GM10847 (cell line): ENCODE data around the gene CRACDL.

ENCODE experiments used
- POLR2A ChIP-seq: IDR thresholded peaks from 2 replicates; pipeline ENCODE4 v1.6.1; 2011; ENCODE audit not compliant: insufficient read length; ENCODE audit errors: extremely low read depth

Gene CRACDL

DNA sequence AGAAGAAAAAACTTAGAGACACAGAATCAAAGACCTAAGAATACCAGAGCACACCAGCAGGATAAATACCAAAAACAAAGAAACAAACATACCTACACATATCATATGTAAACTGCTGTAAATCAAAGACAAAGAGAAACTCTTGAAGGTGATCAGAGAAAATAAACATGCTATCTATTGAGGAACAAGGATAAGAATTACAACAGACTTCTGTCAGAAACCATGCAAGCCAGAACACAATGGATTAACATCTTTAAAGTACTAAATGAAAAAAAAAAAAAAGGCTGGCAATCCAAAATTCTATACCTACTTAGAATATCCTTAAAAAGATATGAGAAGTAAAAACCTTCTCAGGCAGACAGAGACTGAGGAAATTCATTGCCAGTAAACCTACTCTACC is 153.5 kb downstream of the CRACDL start:
- TF ChIP-seq POLR2A: no peak

DNA sequence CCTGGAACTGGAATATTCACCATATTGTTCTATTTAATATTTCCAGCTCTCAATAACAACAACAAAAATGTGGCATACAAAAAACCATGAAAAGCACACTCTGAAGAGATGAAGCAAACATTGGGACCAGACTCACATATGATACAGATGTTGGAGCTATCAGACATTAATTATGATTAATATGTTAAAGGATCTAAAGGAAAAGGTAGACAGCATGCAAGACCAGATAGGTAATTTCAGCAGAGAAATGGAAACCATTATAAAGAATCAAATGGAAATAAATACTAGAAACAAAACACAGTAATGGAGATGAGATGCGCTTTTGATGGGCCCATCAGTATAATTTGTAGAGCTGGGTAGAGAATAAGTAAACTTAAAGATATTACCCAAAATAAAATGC is 154.2 kb downstream of the CRACDL start:
- no peak for TF ChIP-seq POLR2A

DNA sequence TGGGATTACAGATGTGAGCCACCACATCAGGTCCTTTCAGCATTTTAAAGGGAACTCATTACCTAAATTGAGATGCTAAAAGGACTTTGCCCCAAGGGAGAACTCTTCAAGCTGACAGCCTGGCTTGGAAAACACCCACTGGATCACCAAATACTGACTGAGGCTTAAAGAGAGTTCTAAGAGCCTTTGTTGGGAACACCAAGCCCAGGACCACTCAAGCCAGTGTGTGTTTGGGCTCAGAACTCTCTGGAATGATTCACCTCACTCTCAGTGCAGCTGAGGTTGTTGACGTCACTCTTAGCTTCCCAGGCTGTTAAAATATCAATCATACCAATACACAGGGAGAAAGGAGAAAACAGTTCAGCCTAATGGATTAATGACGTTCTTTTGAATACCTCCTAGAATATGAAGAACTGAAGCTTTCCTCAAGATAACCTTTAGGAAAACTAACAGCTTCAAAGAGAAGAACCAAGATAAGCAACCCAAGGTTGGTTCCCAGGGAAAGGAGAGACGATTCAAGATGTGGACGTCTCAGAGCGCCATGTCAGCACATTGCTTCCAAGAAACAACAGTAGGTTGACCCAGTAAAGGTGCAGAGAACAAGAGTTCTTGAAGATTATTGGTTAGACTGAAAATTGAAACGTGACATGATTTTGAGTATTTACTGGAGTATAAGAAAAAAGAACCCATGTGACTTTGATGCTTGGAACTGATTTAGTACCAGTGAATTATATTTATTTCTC is 157.1 kb downstream of the CRACDL start:
- TF ChIP-seq POLR2A: no peak

DNA sequence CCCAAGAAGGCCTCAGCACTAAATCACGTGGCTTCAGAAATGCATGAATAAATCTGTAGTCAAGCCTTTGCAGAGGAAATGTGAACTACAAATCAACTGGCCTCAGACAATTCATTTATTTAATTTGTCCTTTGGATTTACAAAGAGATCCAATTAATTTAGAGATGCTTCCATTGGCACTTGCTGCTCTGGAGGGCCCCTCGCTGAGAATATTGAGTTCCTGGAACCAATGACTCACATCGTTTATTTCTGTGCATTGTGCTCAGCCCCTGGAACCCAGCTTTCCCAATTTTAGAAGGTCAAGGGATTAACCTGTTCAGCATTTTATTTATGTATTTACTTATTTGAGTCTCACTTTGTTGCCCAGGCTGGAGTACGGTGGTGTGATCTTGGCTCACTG is 157.9 kb downstream of the CRACDL start:
- no peak for TF ChIP-seq POLR2A

DNA sequence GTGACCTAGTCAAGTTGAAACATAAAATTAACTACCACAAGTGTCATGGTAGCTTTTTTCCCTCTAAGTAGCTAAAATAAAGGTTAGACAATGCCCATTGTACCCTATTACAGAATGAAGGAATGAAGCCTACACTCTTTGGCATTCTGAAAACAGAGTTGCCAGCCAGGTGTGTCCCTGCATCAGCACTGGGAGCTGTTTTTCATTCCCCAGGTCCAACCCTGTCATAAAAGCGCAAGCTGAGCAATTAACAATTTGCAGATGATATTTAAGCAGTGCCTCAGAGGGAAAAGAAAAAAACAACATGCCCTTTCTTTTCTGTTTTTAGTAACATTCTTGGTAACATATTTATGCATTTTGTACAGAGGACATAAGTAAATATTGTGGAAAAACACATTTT is 158.3 kb downstream of the CRACDL start:
- no peak for TF ChIP-seq POLR2A

DNA sequence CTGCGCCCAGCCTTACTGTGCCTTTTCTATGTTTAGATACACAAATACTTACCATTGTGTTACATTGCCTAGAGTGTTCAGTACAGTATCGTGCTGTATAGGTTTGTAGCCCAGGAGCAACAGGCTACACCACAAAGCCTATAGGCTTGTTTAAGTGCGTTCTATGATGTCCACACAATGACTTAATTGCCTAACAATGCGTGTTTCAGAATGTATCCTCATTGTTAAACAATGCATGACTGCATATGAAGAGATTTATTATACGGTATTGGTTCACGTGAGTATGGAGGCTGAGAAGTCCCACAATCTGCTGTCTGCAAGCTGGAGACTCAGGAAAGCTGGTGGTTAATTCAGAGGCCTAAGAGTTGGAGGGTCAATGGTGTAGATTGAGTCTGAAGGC is 158.9 kb downstream of the CRACDL start:
- no peak for TF ChIP-seq POLR2A

DNA sequence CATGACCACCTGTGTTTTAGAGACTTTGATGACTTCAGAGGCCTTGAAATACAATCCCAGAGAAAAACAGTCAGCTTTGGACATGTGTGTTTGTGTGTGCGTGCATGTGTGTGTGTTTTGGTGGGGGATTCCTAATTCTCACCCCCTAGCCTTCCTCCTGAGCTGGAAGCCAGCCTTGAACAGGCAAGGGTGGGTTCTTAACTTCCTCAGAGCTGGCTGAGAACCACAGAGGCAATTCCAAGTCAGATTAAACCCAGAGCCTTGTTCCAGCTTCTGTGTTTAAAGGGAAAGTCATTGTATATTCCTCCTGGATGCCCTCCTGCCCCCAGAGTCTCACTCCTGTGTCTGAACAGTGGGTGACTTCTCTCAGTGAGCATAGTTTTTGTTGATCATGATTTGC is 159.9 kb downstream of the CRACDL start:
- TF ChIP-seq POLR2A: no peak

DNA sequence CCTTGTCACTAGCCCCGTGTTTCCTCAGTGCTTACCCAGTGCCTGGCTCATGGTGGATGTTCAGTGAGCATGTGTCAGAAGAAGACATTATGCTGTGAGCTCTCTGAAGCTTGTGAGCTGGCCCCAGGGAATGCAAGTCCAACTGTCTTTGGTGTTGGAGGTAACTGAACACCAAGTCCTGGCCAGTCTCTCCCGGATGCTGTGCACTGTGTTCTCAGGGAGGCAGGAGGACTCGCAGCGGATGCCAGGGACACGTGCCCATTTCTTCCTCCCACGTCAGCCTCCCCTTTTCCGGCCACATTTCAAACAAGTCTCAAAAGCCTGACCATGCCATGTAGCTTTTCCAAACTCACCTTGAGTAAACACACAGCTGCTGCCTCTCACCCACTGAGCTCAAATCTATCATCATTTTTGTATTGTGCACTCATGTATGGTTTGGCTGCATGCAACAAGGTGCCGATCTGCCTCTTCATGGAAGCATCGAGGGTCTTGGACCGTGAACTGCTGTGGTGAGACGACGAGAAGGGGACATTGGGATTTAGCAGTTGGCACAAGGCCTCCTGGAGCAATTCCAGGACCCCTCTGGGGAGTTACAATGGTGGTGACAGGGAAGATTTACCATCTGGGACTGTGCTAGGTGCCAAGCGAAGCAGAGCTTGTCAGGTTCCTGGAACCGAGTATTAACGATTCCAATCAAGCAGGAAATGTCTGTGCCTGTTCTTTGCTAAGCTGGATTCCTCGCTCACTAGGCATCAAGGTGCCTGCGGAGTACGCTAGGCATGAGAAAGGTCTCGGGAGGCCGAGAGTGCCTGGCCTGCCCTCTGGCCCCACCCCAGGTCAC is 160.7 kb downstream of the CRACDL start:
- TF ChIP-seq POLR2A: no peak

DNA sequence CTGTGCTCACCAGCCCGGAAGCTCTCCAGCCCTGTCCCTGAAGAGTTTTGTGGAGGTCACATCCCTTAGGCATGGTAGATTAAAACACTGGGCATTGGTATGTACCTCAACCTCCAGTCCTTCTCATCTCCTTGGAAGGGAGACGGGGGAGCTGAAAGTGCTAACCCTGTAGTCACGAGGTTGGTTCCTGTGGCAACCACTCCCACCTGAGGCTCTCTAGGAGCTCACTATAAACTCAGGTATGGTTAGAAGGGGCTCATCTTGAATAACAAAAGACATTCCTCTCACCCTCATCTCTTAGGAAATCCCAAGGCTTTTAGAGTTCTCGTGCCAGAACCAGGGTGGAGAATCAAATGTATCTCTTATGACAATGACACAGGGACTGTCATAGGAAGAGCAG is 162.1 kb downstream of the CRACDL start:
- no peak for TF ChIP-seq POLR2A

DNA sequence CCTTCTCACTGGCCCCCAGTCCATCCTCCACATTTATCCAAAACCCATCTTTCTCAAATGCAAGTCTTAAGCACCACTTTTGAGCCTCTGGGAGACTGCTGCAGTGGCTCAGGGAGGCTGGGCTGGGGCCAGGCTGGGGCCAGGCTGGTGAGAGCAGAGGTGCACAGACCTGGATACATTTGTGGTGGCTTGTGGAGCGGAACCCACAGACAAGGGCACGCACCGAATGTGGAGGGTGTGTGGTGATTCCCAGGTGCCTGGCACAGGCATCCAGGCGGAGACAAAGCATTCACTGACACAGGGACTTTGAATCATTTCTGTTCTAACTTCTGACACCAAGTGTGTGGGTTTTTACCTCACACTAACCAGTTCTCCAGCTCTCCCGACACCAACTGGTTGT is 162.9 kb downstream of the CRACDL start:
- TF ChIP-seq POLR2A: no peak

DNA sequence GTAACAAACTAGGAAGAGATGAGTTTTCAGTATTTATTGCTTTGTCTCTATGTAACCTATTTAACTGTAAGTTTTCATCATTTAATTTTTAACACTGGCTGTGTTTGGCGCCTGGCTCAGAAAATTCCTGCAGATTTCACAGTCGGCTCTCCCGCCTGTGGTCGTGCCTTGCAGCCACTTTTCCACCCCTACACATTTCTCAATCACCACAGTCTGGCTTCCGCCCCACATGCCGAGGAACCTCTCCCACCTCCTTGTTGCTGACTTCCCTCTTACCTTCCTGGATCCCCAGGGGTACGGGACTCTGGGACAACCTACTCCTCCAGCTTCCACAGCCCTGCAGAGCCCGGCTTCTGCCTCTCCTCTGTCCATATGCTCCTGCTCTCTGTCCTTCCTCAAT is 163.5 kb downstream of the CRACDL start:
- TF ChIP-seq POLR2A: no peak

DNA sequence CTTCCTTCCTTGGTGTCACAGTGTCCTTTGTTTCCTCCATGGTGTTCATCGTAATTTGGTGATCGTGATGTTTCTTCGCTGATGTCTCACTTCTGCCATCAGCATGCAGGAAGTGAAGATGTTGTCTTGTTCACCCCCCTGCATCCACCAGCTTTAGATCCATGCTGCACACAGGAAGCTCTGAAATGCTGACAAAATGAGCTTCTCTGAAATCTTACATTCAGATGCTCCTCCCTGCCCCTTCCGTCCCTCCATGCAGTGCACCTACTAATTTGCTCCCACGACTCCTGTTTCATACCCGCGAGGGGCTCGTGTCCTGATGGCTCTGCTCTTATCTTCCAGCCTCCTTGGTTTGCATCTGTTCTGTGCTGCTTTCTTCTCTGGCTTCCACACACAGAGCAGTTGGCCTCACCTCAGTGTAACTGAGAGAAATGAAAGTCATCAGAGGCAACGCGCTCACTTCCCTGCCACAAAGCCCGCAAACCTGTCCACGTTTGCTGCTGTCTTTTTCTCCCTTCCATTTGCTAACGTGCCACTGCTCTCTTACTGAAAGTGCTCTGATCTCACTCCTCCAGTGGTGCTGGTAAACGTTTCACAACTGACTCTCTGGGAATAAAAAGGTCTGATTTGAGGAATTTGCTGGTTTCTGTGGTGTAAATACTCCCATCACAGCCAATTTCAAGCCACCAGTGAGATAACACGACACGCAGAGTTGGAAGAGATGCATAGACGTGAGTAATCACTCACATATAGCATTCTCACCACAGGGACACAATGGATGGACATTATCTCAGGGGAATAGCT is 164.1 kb downstream of the CRACDL start:
- no peak for TF ChIP-seq POLR2A

DNA sequence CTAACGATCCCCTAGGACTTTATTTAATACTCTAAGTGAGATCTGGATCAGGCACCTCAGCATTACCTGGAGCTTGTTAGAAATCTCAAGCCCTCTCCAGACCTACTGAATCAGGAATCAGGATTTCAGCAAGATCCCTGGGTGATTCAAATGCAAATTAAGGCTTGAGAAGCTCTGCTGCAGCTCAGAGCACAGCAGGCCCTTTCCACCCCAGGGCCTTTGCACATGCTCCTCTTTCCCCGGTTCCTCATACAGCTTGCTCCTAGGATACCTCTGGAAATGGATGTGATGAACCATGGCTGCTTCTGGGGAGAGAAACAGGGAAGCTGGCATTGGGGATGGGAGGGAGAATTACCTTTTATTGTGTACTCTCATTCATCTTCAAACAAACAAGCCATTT is 164.8 kb downstream of the CRACDL start:
- TF ChIP-seq POLR2A: no peak

DNA sequence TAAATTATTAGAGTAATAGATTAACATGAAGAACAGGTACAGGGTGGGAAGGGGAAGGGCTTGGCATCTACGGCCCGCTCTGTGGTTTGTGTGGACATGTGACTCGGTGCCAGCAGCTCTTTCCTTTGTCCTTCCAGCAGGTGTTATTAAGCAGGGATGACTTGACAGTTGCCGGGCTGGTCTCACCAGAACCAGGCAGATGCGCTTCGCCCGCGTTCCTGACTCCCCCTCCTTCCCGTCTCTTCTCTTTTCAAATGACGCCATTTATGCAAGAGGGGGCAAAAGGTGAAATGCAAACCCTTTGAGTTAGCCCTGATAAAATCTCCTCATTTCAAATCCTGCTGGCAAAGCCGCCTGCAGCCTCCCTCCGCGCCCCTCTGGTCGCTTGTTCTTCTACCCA is 166.2 kb downstream of the CRACDL start:
- TF ChIP-seq POLR2A: no peak

DNA sequence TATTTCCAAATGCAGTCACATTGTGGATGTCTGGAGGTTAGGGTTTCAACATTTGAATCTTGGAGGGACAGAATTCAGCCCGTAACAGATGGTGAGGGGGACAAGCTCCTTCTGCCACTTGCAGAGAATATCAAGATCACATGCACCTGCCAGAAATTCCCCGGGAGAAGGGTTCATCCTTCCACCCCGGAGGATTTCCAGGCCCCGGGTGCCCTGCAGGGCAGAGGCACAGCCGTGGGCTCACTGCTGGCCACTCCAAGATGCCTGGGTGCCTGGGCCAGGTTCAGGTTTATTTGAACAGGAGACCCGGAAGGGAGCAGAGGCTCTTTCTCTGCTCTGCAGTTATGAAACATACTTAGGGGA is 166.9 kb downstream of the CRACDL start:
- no peak for TF ChIP-seq POLR2A

DNA sequence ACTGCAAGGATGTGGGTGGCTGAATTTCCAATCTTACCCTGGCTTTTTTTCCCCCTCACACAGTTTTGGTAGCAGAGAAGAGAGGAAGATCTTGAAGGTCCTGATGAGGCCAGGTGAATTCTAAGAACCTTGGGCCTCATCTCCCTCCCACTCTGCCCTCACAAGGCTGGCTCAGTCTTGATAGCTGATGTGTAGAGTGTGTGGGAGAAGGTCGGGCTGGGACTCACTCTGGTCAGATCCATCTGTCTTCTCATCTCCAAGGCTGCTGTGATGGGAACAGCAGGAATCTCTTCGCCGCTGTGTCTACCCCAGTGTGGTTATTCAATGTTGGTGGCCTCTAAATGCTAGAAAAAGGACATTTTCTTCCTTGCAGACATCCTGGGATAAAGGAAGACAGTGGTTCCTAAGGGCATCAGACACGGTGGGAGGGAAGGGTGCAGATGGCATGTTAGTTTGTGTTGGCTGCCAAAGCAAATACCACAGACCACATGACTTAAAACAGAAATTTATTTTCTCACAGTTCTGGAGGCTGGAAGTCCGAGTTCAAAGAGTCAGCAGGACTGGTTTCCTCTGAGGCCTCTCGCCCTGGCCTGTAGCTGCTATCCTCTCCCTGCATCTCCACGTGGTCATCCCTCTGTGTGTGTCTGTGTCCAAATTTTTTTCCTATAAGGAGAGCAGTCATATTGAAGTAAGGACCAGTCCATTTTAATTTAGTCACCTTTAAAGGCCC is 167.5 kb downstream of the CRACDL start:
- TF ChIP-seq POLR2A: no peak

DNA sequence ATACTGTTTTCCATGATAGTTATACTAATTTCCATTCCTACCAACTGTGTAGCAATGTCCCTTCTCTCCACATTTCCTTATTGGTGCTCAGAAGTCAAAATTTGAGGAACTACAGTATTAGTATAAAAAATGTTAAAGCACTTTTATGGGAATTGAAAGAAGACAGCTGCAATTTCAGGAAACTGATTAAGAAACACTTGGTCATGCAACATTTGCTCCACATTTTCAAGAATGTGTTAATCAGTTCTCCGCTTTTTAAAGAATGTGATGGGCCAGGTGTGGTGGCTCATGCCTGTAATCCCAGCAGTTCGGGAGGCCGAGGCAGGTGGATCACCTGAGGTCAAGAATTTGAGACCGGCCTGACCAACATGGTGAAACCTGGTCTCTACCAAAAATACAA is 171.5 kb downstream of the CRACDL start:
- TF ChIP-seq POLR2A: no peak
